Keratinocyte (primary cell): ENCODE results near the gene ZNF492. TPM values are rescaled to one million over a fixed set of nuclear protein-coding genes. Genes with fewer than 3 reads are reported as not detected.

ENCODE experiments used
- DNase-seq: peaks from one replicate; pipeline ENCODE4 v3.0.0-alpha.2; 2011; ENCODE audit warnings: low read depth, missing footprints, low spot score
- FAIRE-seq: peaks from 2 replicates; lab custom pipeline; 2011; peaks lifted over from hg19 to GRCh38; lab: Jason Lieb, UNC
- H2AFZ ChIP-seq: 2 replicates; pipeline ENCODE4 v1.6.0; 2012; ENCODE audit warnings: low read length, control low read depth, inconsistent platforms; ENCODE audit not compliant: control insufficient read depth
- H3K27ac ChIP-seq: 2 replicates; pipeline ENCODE4 v1.5.1; 2011; ENCODE audit warnings: low read length; ENCODE audit not compliant: control insufficient read depth, insufficient read depth
- H3K27me3 ChIP-seq: 3 replicates; pipeline ENCODE4 v1.6.0; 2011; ENCODE audit warnings: low read length; ENCODE audit not compliant: control insufficient read depth, insufficient read depth; ENCODE audit errors: extremely low read depth
- H3K36me3 ChIP-seq, 2 experiments: 2 replicates in 1 of 2; 3 replicates in 1 of 2; pipeline ENCODE4 v1.5.1; 2011; ENCODE audit warnings: low read length in 2 of 2, mild to moderate bottlenecking in 1 of 2; ENCODE audit not compliant: control insufficient read depth in 2 of 2, insufficient read depth in 2 of 2; ENCODE audit errors: extremely low read depth in 1 of 2
- H3K4me1 ChIP-seq: 3 replicates; pipeline ENCODE4 v1.5.1; 2011; ENCODE audit warnings: low read length; ENCODE audit not compliant: control insufficient read depth, insufficient read depth; ENCODE audit errors: extremely low read depth
- H3K4me2 ChIP-seq: 3 replicates; pipeline ENCODE4 v1.6.0; 2011; ENCODE audit warnings: low read depth, low read length; ENCODE audit not compliant: control insufficient read depth, insufficient read depth; ENCODE audit errors: extremely low read depth
- H3K4me3 ChIP-seq, 3 experiments: fragments of 200-600 bp in 1 of 3; sonication (generic) in 1 of 3; 2 replicates in 2 of 3; 3 replicates in 1 of 3; pipeline ENCODE4 v1.5.1; 2011 to 2016; ENCODE audit warnings: low read length in 3 of 3, mild to moderate bottlenecking in 3 of 3, control low read depth in 2 of 3, inconsistent platforms in 1 of 3, low read depth in 1 of 3, mixed read lengths in 1 of 3, mixed run types in 1 of 3, moderate library complexity in 1 of 3; ENCODE audit not compliant: control insufficient read depth in 2 of 3, insufficient read depth in 2 of 3; ENCODE audit errors: extremely low read depth in 1 of 3
- H3K79me2 ChIP-seq: 2 replicates; pipeline ENCODE4 v1.6.0; 2012; ENCODE audit warnings: low read length; ENCODE audit not compliant: control insufficient read depth, insufficient read depth
- H3K9ac ChIP-seq: 3 replicates; pipeline ENCODE4 v1.6.0; 2011; ENCODE audit warnings: low read length; ENCODE audit not compliant: control insufficient read depth, insufficient read depth; ENCODE audit errors: extremely low read depth
- H3K9me1 ChIP-seq: 3 replicates; pipeline ENCODE4 v1.6.0; 2011; ENCODE audit warnings: low read length; ENCODE audit not compliant: control insufficient read depth, insufficient read depth; ENCODE audit errors: extremely low read depth
- H3K9me3 ChIP-seq: 2 replicates; pipeline ENCODE4 v1.5.1; 2012; ENCODE audit warnings: low read depth, low read length; ENCODE audit not compliant: control insufficient read depth
- H4K20me1 ChIP-seq: 3 replicates; pipeline ENCODE4 v1.6.0; 2011; ENCODE audit warnings: low read length; ENCODE audit not compliant: control insufficient read depth, insufficient read depth; ENCODE audit errors: extremely low read depth
- EZH2 ChIP-seq: IDR thresholded peaks from one replicate; pipeline ENCODE4 v1.6.1; 2012; ENCODE audit warnings: inconsistent platforms, mild to moderate bottlenecking, low read length, moderate library complexity
- dilution Hi-C: fragments of 300-500 bp; cut with MboI; formaldehyde crosslinking; loops from one replicate; pipeline ENCODE4 v1.7.0; 2020; ENCODE audit warnings: low sequenced_read_pairs; ENCODE audit not compliant: extremely low pct_ligation_motif_present
- polyA plus RNA-seq, 5 experiments: library from polyadenylated mRNA; depleted of rRNA in 3 of 5; stranded (reverse) in 3 of 5; stranded (forward) in 1 of 5; unstranded in 1 of 5; fragments of >200 nt; gene quantifications; 1 replicate in 1 of 5; 2 replicates in 3 of 5; 3 replicates in 1 of 5; pipeline versions ENCODE4 v1.2.1 to v1.2.3, GENCODE V29; 2011 to 2012; ENCODE audit warnings: missing spikeins in 2 of 5, low read depth in 1 of 5, low replicate concordance in 1 of 5
- TF ChIP-seq, protein P1 (sequence below), 3 experiments: IDR thresholded peaks in 1 of 3; conservative IDR thresholded peaks in 1 of 3; optimal IDR thresholded peaks in 1 of 3; 2 replicates in 2 of 3; 3 replicates in 1 of 3; pipeline versions ENCODE3 to v1.5.1; 2011; ENCODE audit warnings: low read length in 3 of 3, mild to moderate bottlenecking in 3 of 3, moderate library complexity in 2 of 3, control low read depth in 1 of 3, inconsistent platforms in 1 of 3; ENCODE audit not compliant: insufficient read depth in 2 of 3; ENCODE audit errors: extremely low read depth in 1 of 3

The ZNF492 gene
- polyA plus RNA-seq, 1 donor (not counting 4 experiments of a cell fraction or from before 2014, with no cell fraction given) = 0.43 TPM

DNA sequence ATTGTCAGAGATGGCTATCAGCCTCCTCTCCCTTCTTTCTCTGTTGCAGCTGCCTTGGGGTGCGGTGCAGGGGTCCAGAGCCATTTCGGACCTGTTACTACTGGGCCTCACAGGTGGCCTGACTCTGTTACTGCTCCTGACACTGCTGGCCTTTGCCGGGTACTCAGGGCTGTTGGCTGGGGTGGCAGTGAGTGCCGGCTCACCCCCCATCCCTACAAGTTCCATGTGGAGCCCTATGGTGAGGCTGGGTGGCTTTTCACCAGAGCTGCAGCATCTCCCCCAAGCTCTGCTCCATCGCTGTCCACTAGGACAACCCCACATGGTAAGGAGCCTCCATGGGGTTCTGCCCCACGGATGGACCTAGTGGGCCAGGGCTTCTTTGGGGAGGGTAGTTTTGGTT is 13.7 kb upstream of the ZNF492 start:
- dilution Hi-C loops = no loop called here
- Histone ChIP-seq H3K4me1 (no peaks in the 10 kb centered on the region), H3K27me3 (no peaks in the 10 kb centered on the region), H3K4me2 (no peak overlapping the region), H4K20me1 (no peaks in the 10 kb centered on the region), H3K27ac (no peak overlapping the region), H3K79me2 (no peaks in the 10 kb centered on the region), H2AFZ (no peak overlapping the region), H3K4me3 (no peak overlapping the region), H3K9me1 (no peaks in the 10 kb centered on the region), H3K9me3 (peaks cover 7% of the 10 kb centered on the region), H3K9ac (no peak overlapping the region), H3K36me3 (no peaks in the 10 kb centered on the region)
- DNase-seq = no peak
- TF ChIP-seq EZH2 = no peak
- TF ChIP-seq, protein P1, sequence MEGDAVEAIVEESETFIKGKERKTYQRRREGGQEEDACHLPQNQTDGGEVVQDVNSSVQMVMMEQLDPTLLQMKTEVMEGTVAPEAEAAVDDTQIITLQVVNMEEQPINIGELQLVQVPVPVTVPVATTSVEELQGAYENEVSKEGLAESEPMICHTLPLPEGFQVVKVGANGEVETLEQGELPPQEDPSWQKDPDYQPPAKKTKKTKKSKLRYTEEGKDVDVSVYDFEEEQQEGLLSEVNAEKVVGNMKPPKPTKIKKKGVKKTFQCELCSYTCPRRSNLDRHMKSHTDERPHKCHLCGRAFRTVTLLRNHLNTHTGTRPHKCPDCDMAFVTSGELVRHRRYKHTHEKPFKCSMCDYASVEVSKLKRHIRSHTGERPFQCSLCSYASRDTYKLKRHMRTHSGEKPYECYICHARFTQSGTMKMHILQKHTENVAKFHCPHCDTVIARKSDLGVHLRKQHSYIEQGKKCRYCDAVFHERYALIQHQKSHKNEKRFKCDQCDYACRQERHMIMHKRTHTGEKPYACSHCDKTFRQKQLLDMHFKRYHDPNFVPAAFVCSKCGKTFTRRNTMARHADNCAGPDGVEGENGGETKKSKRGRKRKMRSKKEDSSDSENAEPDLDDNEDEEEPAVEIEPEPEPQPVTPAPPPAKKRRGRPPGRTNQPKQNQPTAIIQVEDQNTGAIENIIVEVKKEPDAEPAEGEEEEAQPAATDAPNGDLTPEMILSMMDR (optimal IDR thresholded peaks at IDR 0.05 in 1 of 3, IDR thresholded peaks at IDR 0.05 in 1 of 3, conservative IDR thresholded peaks at IDR 0.05 in 1 of 3; ENCODE audit: extremely low read depth in 1 of 3, insufficient read depth in 2 of 3, low read length in 3 of 3) = no peak
- FAIRE-seq = no peak

DNA sequence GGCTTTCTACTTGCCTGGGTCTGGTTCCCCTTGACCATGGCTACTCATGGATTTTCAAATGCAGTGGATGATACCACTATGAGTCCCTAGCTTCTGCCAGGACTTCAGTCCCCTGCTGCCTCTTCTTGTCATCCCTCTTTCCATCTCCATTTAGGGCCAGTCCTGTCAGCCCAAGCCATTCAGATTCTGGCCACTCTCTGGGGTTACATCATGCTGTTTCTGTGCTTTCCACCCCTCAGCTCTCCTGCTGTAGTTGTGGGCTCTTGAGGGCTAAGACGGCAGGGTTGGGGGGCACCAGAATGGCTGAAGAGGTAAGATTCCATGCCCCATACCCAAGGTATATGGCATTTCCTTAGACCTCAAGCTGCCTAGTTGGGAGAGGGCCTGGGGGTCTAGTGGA is 13.2 kb upstream of the ZNF492 start:
- Histone ChIP-seq H3K9ac (no peak overlapping the region), H4K20me1 (no peaks in the 10 kb centered on the region), H3K27ac (no peak overlapping the region), H2AFZ (no peak overlapping the region), H3K27me3 (no peaks in the 10 kb centered on the region), H3K9me3 (peaks cover 7% of the 10 kb centered on the region), H3K4me3 (no peak overlapping the region), H3K36me3 (no peaks in the 10 kb centered on the region), H3K4me2 (no peak overlapping the region), H3K79me2 (no peaks in the 10 kb centered on the region), H3K4me1 (no peaks in the 10 kb centered on the region), H3K9me1 (no peaks in the 10 kb centered on the region)
- TF ChIP-seq, protein P1 (optimal IDR thresholded peaks at IDR 0.05 in 1 of 3, IDR thresholded peaks at IDR 0.05 in 1 of 3, conservative IDR thresholded peaks at IDR 0.05 in 1 of 3; ENCODE audit: extremely low read depth in 1 of 3, insufficient read depth in 2 of 3, low read length in 3 of 3) = no peak
- no peak for TF ChIP-seq EZH2
- dilution Hi-C loops = no loop called here
- no peak for DNase-seq
- no peak for FAIRE-seq
